Trophoblast cell (in vitro differentiated cells and primary cell): ENCODE measurements around the gene UNC79. TPM values are rescaled to one million over a fixed set of nuclear protein-coding genes. Genes with fewer than 3 reads are reported as not detected.
A peak's percentile ranks its signal among the peaks of the same experiment; 100 is the strongest.
"Not testable (repeated sequence)": the region's sequence is repeated elsewhere in the genome, so short reads cannot be mapped to it uniquely, and the experiment has no call there.

Source experiments
- DNase-seq, 2 donors: peaks; one replicate each; pipeline ENCODE4 v3.0.0-alpha.2; 2016
- H2AFZ ChIP-seq: 2 replicates; pipeline ENCODE4 v1.6.1; 2013; ENCODE audit warnings: low read length, moderate library complexity, mild to moderate bottlenecking; ENCODE audit not compliant: insufficient read depth, poor library complexity
- H2AK5ac ChIP-seq: 2 replicates; pipeline ENCODE4 v1.6.1; 2013; ENCODE audit warnings: mild to moderate bottlenecking, low read length
- H2BK120ac ChIP-seq: 2 replicates; pipeline ENCODE4 v1.6.1; 2013; ENCODE audit warnings: low read length, mild to moderate bottlenecking, moderate library complexity; ENCODE audit not compliant: insufficient read depth, poor library complexity
- H2BK12ac ChIP-seq: 2 replicates; pipeline ENCODE4 v1.6.1; 2013; ENCODE audit warnings: mild to moderate bottlenecking, low read length, moderate library complexity
- H2BK5ac ChIP-seq: 2 replicates; pipeline ENCODE4 v1.6.1; 2013; ENCODE audit warnings: low read length, low read depth, moderate library complexity, mild to moderate bottlenecking; ENCODE audit not compliant: poor library complexity
- H3K14ac ChIP-seq: 2 replicates; pipeline ENCODE4 v1.6.1; 2013; ENCODE audit warnings: mild to moderate bottlenecking, low read length
- H3K18ac ChIP-seq: 2 replicates; pipeline ENCODE4 v1.6.1; 2013; ENCODE audit warnings: mild to moderate bottlenecking, low read length
- H3K23ac ChIP-seq: 2 replicates; pipeline ENCODE4 v1.6.1; 2013; ENCODE audit warnings: low read length
- H3K27ac ChIP-seq: 2 replicates; pipeline ENCODE4 v1.5.1; 2013; ENCODE audit warnings: low read depth, mild to moderate bottlenecking, inconsistent platforms, low read length, moderate library complexity
- H3K27me3 ChIP-seq: 2 replicates; pipeline ENCODE4 v1.6.1; 2013; ENCODE audit warnings: inconsistent platforms, mild to moderate bottlenecking, low read length, moderate library complexity; ENCODE audit not compliant: insufficient read depth
- H3K36me3 ChIP-seq, 2 experiments: 1 replicate in 1 of 2; 2 replicates in 1 of 2; pipeline ENCODE4 v1.6.1; 2013; ENCODE audit warnings: low read length in 2 of 2, mild to moderate bottlenecking in 2 of 2, moderate library complexity in 1 of 2; ENCODE audit not compliant: insufficient read depth in 2 of 2, control insufficient read depth in 1 of 2
- H3K4ac ChIP-seq: 2 replicates; pipeline ENCODE4 v1.6.1; 2013; ENCODE audit warnings: low read depth, mild to moderate bottlenecking, low read length, moderate library complexity
- H3K4me1 ChIP-seq, 2 experiments: 1 replicate in 1 of 2; 2 replicates in 1 of 2; pipeline ENCODE4 v1.6.1; 2013; ENCODE audit warnings: low read length in 2 of 2, mild to moderate bottlenecking in 2 of 2, moderate library complexity in 1 of 2; ENCODE audit not compliant: insufficient read depth in 2 of 2, control insufficient read depth in 1 of 2
- H3K4me2 ChIP-seq: 2 replicates; pipeline ENCODE4 v1.6.1; 2013; ENCODE audit warnings: inconsistent platforms, mild to moderate bottlenecking, low read length, moderate library complexity
- H3K4me3 ChIP-seq: 2 replicates; pipeline ENCODE4 v1.5.1; 2013; ENCODE audit warnings: mild to moderate bottlenecking, low read depth, low read length, inconsistent platforms
- H3K79me1 ChIP-seq: one replicate; pipeline ENCODE4 v1.6.1; 2013; ENCODE audit warnings: low read length
- H3K79me2 ChIP-seq: 2 replicates; pipeline ENCODE4 v1.6.1; 2013; ENCODE audit warnings: low read length, mild to moderate bottlenecking; ENCODE audit not compliant: control insufficient read depth, insufficient read depth, poor library complexity
- H3K9ac ChIP-seq: 2 replicates; pipeline ENCODE4 v1.6.1; 2013; ENCODE audit warnings: mild to moderate bottlenecking, low read length
- H3K9me3 ChIP-seq: 2 replicates; pipeline ENCODE4 v1.6.1; 2013; ENCODE audit warnings: low read depth, mild to moderate bottlenecking, control low read depth, inconsistent platforms, low read length; ENCODE audit not compliant: insufficient read depth
- H4K12ac ChIP-seq: 2 replicates; pipeline ENCODE4 v1.6.1; 2013; ENCODE audit warnings: low read depth, mild to moderate bottlenecking, low read length, moderate library complexity
- H4K8ac ChIP-seq: 2 replicates; pipeline ENCODE4 v1.6.1; 2013; ENCODE audit warnings: low read depth, mild to moderate bottlenecking, low read length, moderate library complexity
- H4K91ac ChIP-seq: one replicate; pipeline ENCODE4 v1.6.1; 2013; ENCODE audit warnings: low read depth, mild to moderate bottlenecking, low read length, moderate library complexity
- WGBS: extraction: QIAGEN DNeasy Blood & Tissue Kit; methylation state at CpG from one replicate; pipeline ENCODE4 v1.1.7; 2013; ENCODE audit warnings: missing lambda C conversion rate; ENCODE audit not compliant: insufficient read length, insufficient coverage; ENCODE audit errors: extremely low coverage; 5-methylcytosine and 5-hydroxymethylcytosine counted together
- polyA plus RNA-seq: library from polyadenylated mRNA; stranded (reverse); fragments of 200-250 nt; gene quantifications from 2 replicates; pipeline ENCODE4 v1.2.3, GENCODE V29; 2013

Gene UNC79
- 0.28 and 0.33 TPM in 2 replicates for polyA plus RNA-seq

DNA sequence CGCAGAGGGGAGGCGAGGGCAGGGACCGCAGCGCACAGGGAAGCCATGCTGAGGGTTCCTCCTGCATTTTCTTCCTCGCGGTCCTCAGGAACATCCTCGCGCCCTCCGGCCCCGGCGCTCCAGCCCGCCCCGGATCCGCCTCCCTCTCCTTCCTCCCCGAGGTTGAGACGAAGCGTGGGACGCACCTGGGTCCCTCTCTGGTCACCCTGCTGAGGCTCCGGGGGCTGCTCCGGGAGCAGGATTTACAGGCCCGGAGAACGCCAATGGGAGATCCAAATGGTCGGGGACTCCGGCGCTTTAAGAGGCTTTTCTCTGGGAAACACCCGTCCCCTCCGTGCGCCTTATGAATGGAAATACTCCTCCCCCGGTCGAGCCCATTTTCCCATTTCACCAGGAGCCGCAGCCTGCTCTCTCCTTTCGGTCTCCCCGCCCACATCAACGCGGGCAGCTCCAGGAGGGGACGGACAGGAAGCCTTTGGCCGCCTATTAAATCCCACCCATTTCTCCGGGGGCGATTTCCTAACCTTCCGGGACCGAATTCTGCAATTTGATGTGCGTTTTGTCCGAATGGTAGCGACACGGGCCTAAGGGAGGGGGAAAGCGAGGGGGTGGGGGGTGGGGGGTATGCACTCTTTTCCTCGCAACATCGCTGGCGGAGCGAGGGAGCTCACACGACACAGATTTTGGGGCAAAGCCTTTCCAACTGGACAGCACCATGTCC is at the start of gene UNC79:
UNC79 (plus strand) TSS at position 625 of the 721 bp plus-strand sequence; CDS start at position 716, 91 bp downstream.
- Histone ChIP-seq H3K18ac (no peak within 1 kb of the TSS), H4K8ac (no peak within 1 kb of the TSS), H3K9me3 (no peaks in the 10 kb centered on the region), H4K12ac (no peak within 1 kb of the TSS), H3K79me2 (no peaks in the 10 kb centered on the region), H3K23ac (peak within 1 kb of the TSS; percentile 24), H4K91ac (no peak within 1 kb of the TSS), H3K79me1 (no peaks in the 10 kb centered on the region), H3K9ac (peak within 1 kb of the TSS; percentile 50), H2BK12ac (no peak within 1 kb of the TSS), H2AFZ (peak within 1 kb of the TSS; percentile 82), H3K4me2 (peak within 1 kb of the TSS; percentile 92), H3K14ac (no peak within 1 kb of the TSS), H3K4ac (no peak within 1 kb of the TSS), H3K36me3 (no peaks in the 10 kb centered on the region), H3K27ac (no peak within 1 kb of the TSS), H3K4me3 (peak within 1 kb of the TSS; percentile 66), H2BK5ac (no peak within 1 kb of the TSS), H2BK120ac (no peak within 1 kb of the TSS), H2AK5ac (no peak within 1 kb of the TSS), H3K27me3 (no peaks in the 10 kb centered on the region), H3K4me1 (peaks cover 5 to 11% of the 10 kb centered on the region in 2 experiments)
- DNase-seq, result peak in 1 of 2 donors; percentile 8
- WGBS, result no CpG with 5 or more reads among the region's 51 CpGs

DNA sequence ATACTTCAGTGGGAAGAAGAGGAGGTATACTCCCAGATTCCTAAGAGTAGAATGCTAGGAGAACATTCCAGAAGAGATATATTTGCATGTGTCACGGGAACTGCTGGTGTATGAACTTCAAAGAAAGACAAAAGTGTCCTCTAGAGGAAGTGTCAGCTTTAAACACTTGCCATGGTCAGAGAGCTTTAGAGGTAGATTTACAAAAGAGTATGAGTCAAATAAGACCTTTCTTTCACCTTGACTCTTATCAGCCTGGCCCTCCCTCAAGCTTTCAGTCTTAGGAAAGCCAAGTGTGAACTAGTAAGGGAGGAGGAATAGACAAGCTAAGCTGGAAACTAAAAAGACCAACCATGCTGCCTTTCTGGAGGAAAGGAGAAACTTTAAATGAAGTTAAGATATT is 49.1 kb upstream of the UNC79 start:
- Histone ChIP-seq H3K4me2 (no peak overlapping the region), H3K9me3 (no peaks in the 10 kb centered on the region), H3K79me1 (no peaks in the 10 kb centered on the region), H4K12ac (no peak overlapping the region), H3K4me3 (no peak overlapping the region), H2BK120ac (no peak overlapping the region), H3K23ac (no peak overlapping the region), H4K91ac (no peak overlapping the region), H3K9ac (no peak overlapping the region), H2AFZ (no peak overlapping the region), H2BK5ac (no peak overlapping the region), H3K14ac (no peak overlapping the region), H3K27me3 (no peaks in the 10 kb centered on the region), H3K27ac (no peak overlapping the region), H3K4ac (no peak overlapping the region), H3K4me1 (no peaks in the 10 kb centered on the region), H2BK12ac (no peak overlapping the region), H2AK5ac (no peak overlapping the region), H4K8ac (no peak overlapping the region), H3K18ac (no peak overlapping the region), H3K79me2 (no peaks in the 10 kb centered on the region), H3K36me3 (no peaks in the 10 kb centered on the region)
- no CpG with 5 or more reads among the region's 1 CpG for WGBS
- DNase-seq, result no peak

DNA sequence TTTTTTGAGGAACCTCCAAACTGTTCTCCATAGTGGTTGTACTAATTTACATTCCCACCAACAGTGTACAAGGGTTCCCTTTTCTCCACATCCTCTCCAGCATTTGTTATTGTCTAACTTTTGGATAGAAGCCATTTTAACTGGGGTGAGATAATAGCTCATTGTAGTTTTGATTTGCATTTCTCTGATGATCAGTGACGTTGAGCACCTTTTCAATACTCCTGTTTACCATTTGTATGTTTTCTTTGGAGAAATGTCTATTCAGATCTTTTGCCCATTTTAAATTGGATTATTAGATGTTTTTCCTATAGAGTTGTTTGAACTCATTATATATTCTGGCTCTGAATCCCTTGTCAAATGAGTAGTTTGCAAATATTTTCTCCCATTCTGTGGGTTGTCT is 46.5 kb upstream of the UNC79 start:
- not testable (repeated sequence) for H3K27me3 ChIP-seq, H2AK5ac ChIP-seq, H4K8ac ChIP-seq, H3K23ac ChIP-seq, H2AFZ ChIP-seq, H3K14ac ChIP-seq, H3K4me3 ChIP-seq, H4K12ac ChIP-seq, H3K36me3 ChIP-seq, H3K9me3 ChIP-seq, H3K27ac ChIP-seq, DNase-seq, H3K4me2 ChIP-seq, H3K79me2 ChIP-seq, H3K4ac ChIP-seq, H3K9ac ChIP-seq, H3K79me1 ChIP-seq, H2BK5ac ChIP-seq, H3K18ac ChIP-seq, H2BK12ac ChIP-seq, H4K91ac ChIP-seq, H2BK120ac ChIP-seq, H3K4me1 ChIP-seq
- no CpG with 5 or more reads among the region's 1 CpG for WGBS

DNA sequence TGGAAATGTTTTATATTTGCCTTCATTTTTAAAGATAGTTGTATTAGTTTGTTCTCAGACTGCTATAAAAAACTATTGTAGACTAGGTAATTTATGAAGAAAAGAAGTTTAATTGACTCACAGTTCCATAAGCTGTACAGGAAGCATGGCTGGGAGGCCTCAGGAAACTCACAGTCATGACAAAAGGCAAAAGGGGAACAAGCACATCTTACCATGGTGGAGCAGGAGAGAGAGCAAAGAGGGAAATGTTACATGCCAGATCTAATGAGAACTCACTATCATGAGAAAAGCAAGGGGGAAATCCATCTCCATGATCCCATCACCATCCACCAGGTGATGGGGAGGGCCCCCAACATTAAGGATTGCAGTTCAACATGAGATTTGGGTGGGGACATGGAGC is 35.5 kb upstream of the UNC79 start:
- Histone ChIP-seq H3K4ac (no peak overlapping the region), H3K14ac (no peak overlapping the region), H3K79me1 (no peaks in the 10 kb centered on the region), H3K4me2 (no peak overlapping the region), H3K79me2 (no peaks in the 10 kb centered on the region), H3K23ac (no peak overlapping the region), H3K9ac (no peak overlapping the region), H2AK5ac (no peak overlapping the region), H3K4me1 (no peaks in the 10 kb centered on the region), H4K12ac (no peak overlapping the region), H3K36me3 (no peaks in the 10 kb centered on the region), H4K91ac (no peak overlapping the region), H2AFZ (no peak overlapping the region), H4K8ac (no peak overlapping the region), H3K18ac (no peak overlapping the region), H2BK12ac (no peak overlapping the region), H2BK5ac (no peak overlapping the region), H3K9me3 (no peaks in the 10 kb centered on the region), H2BK120ac (no peak overlapping the region), H3K27ac (no peak overlapping the region), H3K4me3 (no peak overlapping the region), H3K27me3 (no peaks in the 10 kb centered on the region)
- DNase-seq, result peak in 1 of 2 donors; percentile 1
